HCT116 (cell line): ENCODE results near the gene RHEX. TPM values are rescaled to one million over a fixed set of nuclear protein-coding genes. Genes with fewer than 3 reads are reported as not detected.

Experiments
- ATAC-seq: fragments of 200-7000 bp; cut with Tn5 transposase; 2 replicates; pipeline ENCODE4 v1.9.1; 2020; ENCODE audit warnings: mild to moderate bottlenecking, moderate library complexity
- BruUV-seq: library from RNA; stranded (reverse); fragments of 400-500 nt; replicated peaks from 2 replicates; lab custom pipeline; 2021; lab: Mats Ljungman, UMichigan
- CTCF ChIA-PET: fragments of 300-600 bp; sonication (Branson Sonifier 250); formaldehyde crosslinking; loops from one replicate; lab custom pipeline; 2021; ENCODE audit warnings: antibody characterized with exemption; lab: Charles Lee
- POLR2A ChIA-PET: fragments of 300-600, 350-600 bp; sonication (Branson Sonifier 250); formaldehyde crosslinking; loops from one replicate; lab custom pipeline; 2021; ENCODE audit warnings: antibody characterized with exemption; lab: Charles Lee
- RAD21 ChIA-PET, 2 experiments: fragments of 300-600 bp; sonication (Branson Sonifier 250); formaldehyde crosslinking; loops; one replicate each; lab custom pipeline; 2023; ENCODE audit warnings: low total read pairs in 2 of 2; ENCODE audit not compliant: uncharacterized antibody in 2 of 2, unreplicated experiment in 2 of 2, low non-redundant PET in 1 of 2; lab: Charles Lee
- DNase-seq: peaks from one replicate; pipeline ENCODE4 v3.0.0-alpha.2; 2010; ENCODE audit warnings: low read depth, low spot score
- H2AFZ ChIP-seq: fragments of 200-600 bp; shearing (Covaris generic), sonication (generic); 2 replicates; pipeline ENCODE4 v1.6.1; 2017; ENCODE audit warnings: low read depth, mixed run types, mixed read lengths, antibody characterized with exemption, low read length; ENCODE audit not compliant: poor library complexity, severe bottlenecking
- H3K27ac ChIP-seq: 2 replicates; pipeline ENCODE4 v1.5.1; 2012; ENCODE audit warnings: low read depth, low read length
- H3K27me3 ChIP-seq: fragments of 200-600 bp; sonication (generic); 2 replicates; pipeline ENCODE4 v1.6.1; 2016; ENCODE audit warnings: mixed run types, low read length, mixed read lengths; ENCODE audit not compliant: insufficient read depth
- H3K36me3 ChIP-seq, 2 experiments: fragments of 200-500 bp in 1 of 2; fragments of 200-600 bp in 1 of 2; sonication (Bioruptor generic) in 1 of 2; sonication (generic) in 1 of 2; 2 replicates each; pipeline versions ENCODE4 v1.5.1 to v1.6.1; 2014 to 2016; ENCODE audit warnings: low read length in 2 of 2, inconsistent platforms in 1 of 2, mixed read lengths in 1 of 2, mixed run types in 1 of 2; ENCODE audit not compliant: insufficient read depth in 2 of 2, control insufficient read depth in 1 of 2
- H3K4me1 ChIP-seq, 2 experiments: fragments of 200-600 bp in 1 of 2; sonication (generic) in 1 of 2; 2 replicates each; pipeline versions ENCODE4 v1.5.1 to v1.6.1; 2012 to 2017; ENCODE audit warnings: low read length in 2 of 2, inconsistent platforms in 1 of 2, mild to moderate bottlenecking in 1 of 2, mixed read lengths in 1 of 2, mixed run types in 1 of 2, moderate library complexity in 1 of 2; ENCODE audit not compliant: insufficient read depth in 2 of 2, control insufficient read depth in 1 of 2
- H3K4me2 ChIP-seq: fragments of 200-600 bp; sonication (generic); 2 replicates; pipeline ENCODE4 v1.6.1; 2017; ENCODE audit warnings: mixed run types, low read length, mixed read lengths
- H3K4me3 ChIP-seq, 2 experiments: fragments of 200-600 bp in 1 of 2; sonication (generic) in 1 of 2; replicated peaks in 1 of 2; 2 replicates each; pipeline ENCODE4 v1.5.1; 2011 to 2016; ENCODE audit warnings: low read length in 2 of 2, control low read depth in 1 of 2, low read depth in 1 of 2, mild to moderate bottlenecking in 1 of 2, mixed read lengths in 1 of 2, mixed run types in 1 of 2
- H3K79me2 ChIP-seq: fragments of 200-600 bp; sonication (generic); 2 replicates; pipeline ENCODE4 v1.6.1; 2017; ENCODE audit warnings: mild to moderate bottlenecking, mixed run types, low read length, moderate library complexity, mixed read lengths; ENCODE audit not compliant: insufficient read depth
- H3K9ac ChIP-seq: fragments of 200-600 bp; sonication (generic); 2 replicates; pipeline ENCODE4 v1.6.1; 2016; ENCODE audit warnings: low read length, mixed read lengths
- H3K9me2 ChIP-seq: fragments of 200-600 bp; sonication (generic), shearing (Covaris generic); 2 replicates; pipeline ENCODE4 v1.6.1; 2017; ENCODE audit warnings: mixed run types, mild to moderate bottlenecking, moderate library complexity; ENCODE audit not compliant: insufficient read depth
- H3K9me3 ChIP-seq, 2 experiments: fragments of 200-500 bp in 1 of 2; fragments of 200-600 bp in 1 of 2; sonication (Bioruptor generic) in 1 of 2; sonication (generic) in 1 of 2; 2 replicates each; pipeline ENCODE4 v1.6.1; 2014 to 2017; ENCODE audit warnings: low read length in 2 of 2, mixed read lengths in 2 of 2, inconsistent platforms in 1 of 2, low read depth in 1 of 2, mild to moderate bottlenecking in 1 of 2, mixed run types in 1 of 2, moderate library complexity in 1 of 2; ENCODE audit not compliant: control insufficient read depth in 1 of 2, insufficient read depth in 1 of 2
- H4K20me1 ChIP-seq: fragments of 200-600 bp; sonication (generic), shearing (Covaris generic); 2 replicates; pipeline ENCODE4 v1.6.1; 2017; ENCODE audit warnings: mixed run types, mild to moderate bottlenecking, moderate library complexity; ENCODE audit not compliant: insufficient read depth
- CBX3 ChIP-seq: IDR thresholded peaks from 2 replicates; pipeline ENCODE4 v1.6.1; 2012; ENCODE audit warnings: low read depth
- CEBPB ChIP-seq: IDR thresholded peaks from 2 replicates; pipeline ENCODE4 v1.6.1; 2012; ENCODE audit warnings: low read depth
- CTCF ChIP-seq, 3 experiments: fragments of 200-600 bp in 1 of 3; sonication (generic) in 1 of 3; IDR thresholded peaks in 2 of 3; conservative IDR thresholded peaks in 1 of 3; 2 replicates each; pipeline ENCODE4 v1.5.1; 2012 to 2017; ENCODE audit warnings: low read depth in 2 of 3, low read length in 2 of 3, antibody characterized with exemption in 1 of 3, borderline replicate concordance in 1 of 3, control low read depth in 1 of 3, mild to moderate bottlenecking in 1 of 3, mixed read lengths in 1 of 3, mixed run types in 1 of 3, moderate library complexity in 1 of 3; ENCODE audit not compliant: insufficient read depth in 1 of 3
- ELF1 ChIP-seq: IDR thresholded peaks from 2 replicates; pipeline ENCODE4 v1.6.1; 2012; ENCODE audit warnings: low read depth, borderline replicate concordance
- EZH2 ChIP-seq: fragments of 200-600 bp; sonication (generic); IDR thresholded peaks from 2 replicates; pipeline ENCODE4 v1.6.1; 2017; ENCODE audit warnings: antibody characterized with exemption, mixed run types
- FOSL1 ChIP-seq: IDR thresholded peaks from 2 replicates; pipeline ENCODE4 v1.6.1; 2012; ENCODE audit warnings: low read depth
- MAX ChIP-seq: IDR thresholded peaks from 2 replicates; pipeline ENCODE4 v1.6.1; 2012
- POLR2A ChIP-seq: IDR thresholded peaks from 2 replicates; pipeline ENCODE4 v1.7.0; 2011; ENCODE audit warnings: borderline replicate concordance; ENCODE audit not compliant: insufficient read depth, insufficient read length; ENCODE audit errors: extremely low read depth
- RAD21 ChIP-seq: IDR thresholded peaks from 2 replicates; pipeline ENCODE4 v1.6.1; 2012; ENCODE audit warnings: low read depth, mild to moderate bottlenecking
- SP1 ChIP-seq: IDR thresholded peaks from 2 replicates; pipeline ENCODE4 v1.6.1; 2012; ENCODE audit warnings: low read depth
- SRF ChIP-seq: IDR thresholded peaks from 2 replicates; pipeline ENCODE4 v1.6.1; 2012; ENCODE audit warnings: low read depth
- TCF7L2 ChIP-seq: IDR thresholded peaks from 2 replicates; pipeline ENCODE4 v1.7.0; 2011; ENCODE audit warnings: borderline replicate concordance, inconsistent platforms; ENCODE audit not compliant: insufficient read depth, insufficient read length; ENCODE audit errors: extremely low read depth
- YY1 ChIP-seq: IDR thresholded peaks from 2 replicates; pipeline ENCODE4 v1.6.1; 2011; ENCODE audit warnings: low read length, low read depth, moderate library complexity, mild to moderate bottlenecking; ENCODE audit not compliant: insufficient replicate concordance; ENCODE audit errors: extremely low read depth
- ZFX ChIP-seq: fragments of 450-650 bp; IDR thresholded peaks from 2 replicates; pipeline ENCODE4 v1.6.1; 2017
- ZNF274 ChIP-seq: fragments of 200-500 bp; sonication (Bioruptor generic); IDR thresholded peaks from 2 replicates; pipeline ENCODE4 v1.6.1; 2014; ENCODE audit warnings: mild to moderate bottlenecking, low read depth, low read length, inconsistent platforms
- intact Hi-C: fragments of 100-400 bp; cut with micrococcal nuclease; formaldehyde crosslinking; loops from 2 replicates; pipeline ENCODE4 v1.10.0; 2022
- total RNA-seq: library from RNA; stranded (reverse); gene quantifications from one replicate; pipeline ENCODE4 v1.2.1, GENCODE V29; 2021; ENCODE audit not compliant: unreplicated experiment
- TF ChIP-seq, protein P1 (sequence below): IDR thresholded peaks from 2 replicates; pipeline ENCODE4 v1.6.1; 2011; ENCODE audit warnings: mild to moderate bottlenecking, low read length, moderate library complexity; ENCODE audit not compliant: insufficient replicate concordance; ENCODE audit errors: extremely low read depth
- TF ChIP-seq, protein P2 (sequence below): IDR thresholded peaks from 2 replicates; pipeline ENCODE4 v1.6.1; 2012

Gene RHEX
- total RNA-seq, 1 experiment from 2014 or later, result not detected

GRCh38 chr1:206049293-206049692 lies 3.7 kb upstream of the RHEX start:
- Histone ChIP-seq H3K4me1 (no peaks in the 10 kb centered on the region), H3K79me2 (no peaks in the 10 kb centered on the region), H3K9me3 (no peaks in the 10 kb centered on the region), H3K9me2 (no peaks in the 10 kb centered on the region), H3K4me2 (no peak overlapping the region), H3K27me3 (no peaks in the 10 kb centered on the region), H3K9ac (no peak overlapping the region), H3K36me3 (no peaks in the 10 kb centered on the region), H2AFZ (no peak overlapping the region), H4K20me1 (no peaks in the 10 kb centered on the region), H3K4me3 (no peak overlapping the region), H3K27ac (no peak overlapping the region)
- ATAC-seq (no peak), DNase-seq (no peak)
- ChIA-PET RAD21 (no interaction called here), CTCF (no interaction called here), POLR2A (no interaction called here)
- intact Hi-C loops, result no loop called here
- no TSS peak for BruUV-seq
- no peak for TF ChIP-seq FOSL1

DNA sequence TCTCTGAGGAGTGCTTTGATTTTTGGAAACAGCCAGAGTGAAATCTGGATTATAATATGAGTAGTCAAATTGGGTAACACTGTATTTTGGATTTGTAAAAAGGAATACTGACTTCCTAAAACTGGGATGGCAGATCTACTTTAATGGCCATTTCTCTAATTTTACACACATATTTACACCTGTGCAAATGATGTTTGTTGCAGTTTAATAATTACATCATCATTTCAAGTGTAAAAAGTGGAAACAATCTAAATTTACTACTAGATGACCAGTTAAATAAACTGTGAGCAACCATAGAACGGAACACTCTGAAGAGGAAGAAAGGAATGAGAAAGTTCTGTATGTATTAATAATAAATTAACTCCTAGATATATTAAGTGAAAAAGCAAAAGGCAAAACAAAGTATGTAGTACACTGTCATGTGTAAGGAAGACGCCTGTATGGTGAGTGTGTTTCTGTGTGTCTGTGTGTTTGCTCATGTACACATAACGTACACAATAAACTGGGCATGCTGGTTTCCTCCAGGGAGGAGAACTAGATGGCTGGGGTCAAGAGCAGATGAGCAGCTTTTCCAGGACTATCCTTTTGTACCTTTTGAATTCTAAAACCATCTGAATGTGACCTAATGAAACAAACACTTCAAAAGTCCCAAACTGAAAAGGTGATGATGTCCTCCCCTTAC lies 2.9 kb upstream of the RHEX start:
- ATAC-seq, result no peak
- H3K36me3 ChIP-seq, result no peaks in the 10 kb centered on the region
- TF ChIP-seq ZNF274 (no peak), YY1 (no peak), CTCF (IDR thresholded peaks at IDR 0.05 in 2 of 3, conservative IDR thresholded peaks at IDR 0.05 in 1 of 3; ENCODE audit: borderline replicate concordance in 1 of 3, insufficient read depth in 1 of 3, low read depth in 2 of 3, low read length in 2 of 3) (no peak), FOSL1 (no peak), SRF (no peak), MAX (no peak), ZFX (no peak), SP1 (no peak), POLR2A (no peak), TCF7L2 (no peak), RAD21 (no peak), ELF1 (no peak), CEBPB (no peak), EZH2 (no peak), CBX3 (no peak)
- TF ChIP-seq, protein P1, sequence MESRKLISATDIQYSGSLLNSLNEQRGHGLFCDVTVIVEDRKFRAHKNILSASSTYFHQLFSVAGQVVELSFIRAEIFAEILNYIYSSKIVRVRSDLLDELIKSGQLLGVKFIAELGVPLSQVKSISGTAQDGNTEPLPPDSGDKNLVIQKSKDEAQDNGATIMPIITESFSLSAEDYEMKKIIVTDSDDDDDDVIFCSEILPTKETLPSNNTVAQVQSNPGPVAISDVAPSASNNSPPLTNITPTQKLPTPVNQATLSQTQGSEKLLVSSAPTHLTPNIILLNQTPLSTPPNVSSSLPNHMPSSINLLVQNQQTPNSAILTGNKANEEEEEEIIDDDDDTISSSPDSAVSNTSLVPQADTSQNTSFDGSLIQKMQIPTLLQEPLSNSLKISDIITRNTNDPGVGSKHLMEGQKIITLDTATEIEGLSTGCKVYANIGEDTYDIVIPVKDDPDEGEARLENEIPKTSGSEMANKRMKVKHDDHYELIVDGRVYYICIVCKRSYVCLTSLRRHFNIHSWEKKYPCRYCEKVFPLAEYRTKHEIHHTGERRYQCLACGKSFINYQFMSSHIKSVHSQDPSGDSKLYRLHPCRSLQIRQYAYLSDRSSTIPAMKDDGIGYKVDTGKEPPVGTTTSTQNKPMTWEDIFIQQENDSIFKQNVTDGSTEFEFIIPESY, result no peak
- TF ChIP-seq, protein P2, sequence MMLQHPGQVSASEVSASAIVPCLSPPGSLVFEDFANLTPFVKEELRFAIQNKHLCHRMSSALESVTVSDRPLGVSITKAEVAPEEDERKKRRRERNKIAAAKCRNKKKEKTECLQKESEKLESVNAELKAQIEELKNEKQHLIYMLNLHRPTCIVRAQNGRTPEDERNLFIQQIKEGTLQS, result no peak
- H3K4me3 ChIP-seq, result no peak overlapping the region
- no TSS peak for BruUV-seq
- no peaks in the 10 kb centered on the region for H3K9me3 ChIP-seq
- no peaks in the 10 kb centered on the region for H3K4me1 ChIP-seq
- H3K27ac ChIP-seq, result no peak overlapping the region
- H3K9ac ChIP-seq, result no peak overlapping the region
- no peaks in the 10 kb centered on the region for H3K27me3 ChIP-seq
- no peaks in the 10 kb centered on the region for H4K20me1 ChIP-seq
- H2AFZ ChIP-seq, result no peak overlapping the region
- H3K79me2 ChIP-seq, result no peaks in the 10 kb centered on the region
- CTCF ChIA-PET, result no interaction called here
- H3K9me2 ChIP-seq, result no peaks in the 10 kb centered on the region
- RAD21 ChIA-PET, result no interaction called here
- no peak overlapping the region for H3K4me2 ChIP-seq
- POLR2A ChIA-PET, result no interaction called here
- intact Hi-C loops, result no loop called here
- DNase-seq, result no peak
